ENCODE data around the gene FRMD4A.

DNA sequence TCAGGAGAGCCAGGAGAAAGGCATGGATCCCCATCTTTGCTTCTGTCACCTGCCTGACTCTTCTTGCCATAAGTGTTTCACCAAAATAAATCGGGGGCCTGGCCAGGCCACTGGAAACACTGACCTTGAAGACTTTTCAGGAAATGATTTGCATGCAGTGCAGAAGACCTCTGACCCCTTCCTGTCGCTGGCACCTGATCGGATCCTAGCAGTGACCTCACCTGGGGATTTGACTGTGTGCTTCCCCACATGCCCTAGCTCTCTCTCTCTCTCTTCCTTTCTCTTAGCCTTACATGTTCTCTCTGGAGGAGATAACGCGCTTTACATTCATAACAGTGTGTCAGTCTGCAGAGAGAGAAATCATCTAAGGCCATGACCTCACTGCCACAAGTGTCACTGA is 500.9 kb downstream of the FRMD4A start:
- TF ChIP-seq, protein P1, sequence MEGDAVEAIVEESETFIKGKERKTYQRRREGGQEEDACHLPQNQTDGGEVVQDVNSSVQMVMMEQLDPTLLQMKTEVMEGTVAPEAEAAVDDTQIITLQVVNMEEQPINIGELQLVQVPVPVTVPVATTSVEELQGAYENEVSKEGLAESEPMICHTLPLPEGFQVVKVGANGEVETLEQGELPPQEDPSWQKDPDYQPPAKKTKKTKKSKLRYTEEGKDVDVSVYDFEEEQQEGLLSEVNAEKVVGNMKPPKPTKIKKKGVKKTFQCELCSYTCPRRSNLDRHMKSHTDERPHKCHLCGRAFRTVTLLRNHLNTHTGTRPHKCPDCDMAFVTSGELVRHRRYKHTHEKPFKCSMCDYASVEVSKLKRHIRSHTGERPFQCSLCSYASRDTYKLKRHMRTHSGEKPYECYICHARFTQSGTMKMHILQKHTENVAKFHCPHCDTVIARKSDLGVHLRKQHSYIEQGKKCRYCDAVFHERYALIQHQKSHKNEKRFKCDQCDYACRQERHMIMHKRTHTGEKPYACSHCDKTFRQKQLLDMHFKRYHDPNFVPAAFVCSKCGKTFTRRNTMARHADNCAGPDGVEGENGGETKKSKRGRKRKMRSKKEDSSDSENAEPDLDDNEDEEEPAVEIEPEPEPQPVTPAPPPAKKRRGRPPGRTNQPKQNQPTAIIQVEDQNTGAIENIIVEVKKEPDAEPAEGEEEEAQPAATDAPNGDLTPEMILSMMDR (conservative IDR thresholded peaks at IDR 0.05; ENCODE audit: low read length): no peak
- no peak for TF ChIP-seq EZH2phosphoT487 (IDR thresholded peaks at IDR 0.05; ENCODE audit: borderline replicate concordance, low read depth, low read length)
